ENCODE measurements around the gene JAKMIP1. TPM values are rescaled to one million over a fixed set of nuclear protein-coding genes. Genes with fewer than 3 reads are reported as not detected.
A peak's percentile ranks its signal among the peaks of the same experiment; 100 is the strongest.

The JAKMIP1 gene
- total and polyA plus RNA-seq, 5 donors from 2014 or later, result 18.7 to 39.7 (median 32.6) TPM

GRCh38 chr4:6123116-6123515 lies 77.2 kb downstream of the JAKMIP1 start:
- Histone ChIP-seq H3K4me1 (ENCODE audit: control insufficient read depth, insufficient read depth, low read length, poor library complexity, severe bottlenecking) (no peaks in the 10 kb centered on the region), H3K27ac (ENCODE audit: insufficient read depth, low read length, poor library complexity, severe bottlenecking) (peak overlapping the region; percentile 7), H3K36me3 (ENCODE audit: control insufficient read depth, insufficient read depth, low read length) (peaks cover 3% of the 10 kb centered on the region), H3K9me3 (ENCODE audit: control insufficient read depth in 2 of 2, low read length in 2 of 2) (no peaks in the 10 kb centered on the region), H3K27me3 (ENCODE audit: control insufficient read depth, insufficient read depth, low read length) (no peaks in the 10 kb centered on the region), H3K4me3 (ENCODE audit: low read depth, low read length) (no peak overlapping the region)
- Mint-ChIP-seq H3K9me3 (no peaks in the 10 kb centered on the region), H3K27me3 (no peaks in the 10 kb centered on the region), H3K4me1 (peaks cover 0 to 6% (median 4%) of the 10 kb centered on the region in 4 donors), H3K27ac (no peak overlapping the region), H3K36me3 (no peaks in the 10 kb centered on the region), H3K4me3 (no peak overlapping the region)
- DNase-seq, result no peak
- ATAC-seq (ENCODE audit: low read depth in 2 of 2), result no peak

DNA sequence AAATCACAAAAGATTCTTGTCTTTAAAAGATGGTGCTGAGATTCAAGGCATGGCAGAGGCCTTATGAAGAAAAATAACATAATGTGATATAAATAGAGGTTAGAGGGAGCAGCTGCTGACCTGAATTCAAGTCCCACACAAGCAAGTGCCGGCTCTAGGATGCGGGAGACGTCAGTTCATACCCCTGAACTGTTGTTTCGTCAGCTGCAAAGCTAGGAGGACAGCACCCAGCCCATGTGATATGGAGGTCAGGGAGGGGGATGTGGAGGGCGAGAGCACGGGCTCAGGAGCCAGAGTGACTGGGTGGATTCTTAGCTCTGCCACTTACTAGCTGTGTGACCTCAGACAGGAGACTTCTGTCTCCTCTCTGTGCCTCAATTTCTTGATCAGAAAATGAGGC lies 77.9 kb downstream of the JAKMIP1 start:
- no peaks in the 10 kb centered on the region for H3K4me1 ChIP-seq (ENCODE audit: control insufficient read depth, insufficient read depth, low read length, poor library complexity, severe bottlenecking)
- H3K36me3 ChIP-seq (ENCODE audit: control insufficient read depth, insufficient read depth, low read length), result peaks cover 3% of the 10 kb centered on the region
- DNase-seq (no peak), ATAC-seq (ENCODE audit: low read depth in 2 of 2) (no peak)
- no peak overlapping the region for H3K4me3 ChIP-seq (ENCODE audit: low read depth, low read length)
- Mint-ChIP-seq H3K9me3 (no peaks in the 10 kb centered on the region), H3K27me3 (no peaks in the 10 kb centered on the region), H3K4me1 (peaks cover 0 to 6% (median 4%) of the 10 kb centered on the region in 4 donors), H3K27ac (no peak overlapping the region), H3K4me3 (no peak overlapping the region), H3K36me3 (no peaks in the 10 kb centered on the region)
- no peaks in the 10 kb centered on the region for H3K9me3 ChIP-seq (ENCODE audit: control insufficient read depth in 2 of 2, low read length in 2 of 2)
- no peaks in the 10 kb centered on the region for H3K27me3 ChIP-seq (ENCODE audit: control insufficient read depth, insufficient read depth, low read length)
- H3K27ac ChIP-seq (ENCODE audit: insufficient read depth, low read length, poor library complexity, severe bottlenecking), result no peak overlapping the region

DNA sequence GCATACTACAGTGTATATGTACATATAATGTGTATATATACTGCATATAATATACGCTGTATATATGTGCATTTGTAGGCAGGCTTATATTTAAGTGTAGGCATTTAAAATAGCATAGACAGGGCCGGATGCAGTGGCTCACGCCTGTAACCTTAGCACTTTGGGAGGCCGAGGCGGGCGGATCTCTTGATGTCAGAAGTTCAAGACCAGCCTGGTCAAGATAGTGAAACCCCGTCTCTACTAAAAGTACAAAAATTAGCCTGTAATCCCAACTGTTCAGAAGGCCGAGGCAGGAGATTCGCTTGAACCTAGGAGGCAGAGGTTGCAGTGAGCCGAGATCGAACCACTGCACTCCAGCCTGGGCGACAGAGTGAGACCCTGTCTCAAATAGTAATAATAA lies 78.4 kb downstream of the JAKMIP1 start:
- Mint-ChIP-seq H3K36me3 (no peaks in the 10 kb centered on the region), H3K4me1 (peaks cover 0 to 10% (median 4%) of the 10 kb centered on the region in 4 donors), H3K9me3 (no peaks in the 10 kb centered on the region), H3K27ac (no peak overlapping the region), H3K4me3 (no peak overlapping the region), H3K27me3 (no peaks in the 10 kb centered on the region)
- Histone ChIP-seq H3K9me3 (ENCODE audit: control insufficient read depth in 2 of 2, low read length in 2 of 2) (no peaks in the 10 kb centered on the region), H3K36me3 (ENCODE audit: control insufficient read depth, insufficient read depth, low read length) (peaks cover 3% of the 10 kb centered on the region), H3K27ac (ENCODE audit: insufficient read depth, low read length, poor library complexity, severe bottlenecking) (no peak overlapping the region), H3K27me3 (ENCODE audit: control insufficient read depth, insufficient read depth, low read length) (no peaks in the 10 kb centered on the region), H3K4me1 (ENCODE audit: control insufficient read depth, insufficient read depth, low read length, poor library complexity, severe bottlenecking) (no peaks in the 10 kb centered on the region), H3K4me3 (ENCODE audit: low read depth, low read length) (no peak overlapping the region)
- DNase-seq, result no peak
- no peak for ATAC-seq (ENCODE audit: low read depth in 2 of 2)

GRCh38 chr4:6121276-6121850 lies 79.0 kb downstream of the JAKMIP1 start:
- no peak overlapping the region for H3K4me3 ChIP-seq (ENCODE audit: low read depth, low read length)
- DNase-seq (no peak), ATAC-seq (ENCODE audit: low read depth in 2 of 2) (no peak)
- H3K9me3 ChIP-seq (ENCODE audit: control insufficient read depth in 2 of 2, low read length in 2 of 2), result no peaks in the 10 kb centered on the region
- Mint-ChIP-seq H3K27me3 (no peaks in the 10 kb centered on the region), H3K27ac (no peak overlapping the region), H3K4me3 (no peak overlapping the region), H3K9me3 (no peaks in the 10 kb centered on the region), H3K36me3 (no peaks in the 10 kb centered on the region), H3K4me1 (peaks cover 0 to 15% (median 5%) of the 10 kb centered on the region in 4 donors)
- peaks cover 3% of the 10 kb centered on the region for H3K36me3 ChIP-seq (ENCODE audit: control insufficient read depth, insufficient read depth, low read length)
- no peaks in the 10 kb centered on the region for H3K27me3 ChIP-seq (ENCODE audit: control insufficient read depth, insufficient read depth, low read length)
- no peak overlapping the region for H3K27ac ChIP-seq (ENCODE audit: insufficient read depth, low read length, poor library complexity, severe bottlenecking)
- no peaks in the 10 kb centered on the region for H3K4me1 ChIP-seq (ENCODE audit: control insufficient read depth, insufficient read depth, low read length, poor library complexity, severe bottlenecking)

GRCh38 chr4:6120361-6120760 lies 80.0 kb downstream of the JAKMIP1 start:
- peaks cover 0 to 17% (median 5%) of the 10 kb centered on the region in 4 donors for H3K4me1 Mint-ChIP-seq
- no peak for DNase-seq
- H3K27me3 Mint-ChIP-seq, result no peaks in the 10 kb centered on the region
- Histone ChIP-seq H3K27ac (ENCODE audit: insufficient read depth, low read length, poor library complexity, severe bottlenecking) (no peak overlapping the region), H3K4me1 (ENCODE audit: control insufficient read depth, insufficient read depth, low read length, poor library complexity, severe bottlenecking) (no peaks in the 10 kb centered on the region), H3K9me3 (ENCODE audit: control insufficient read depth in 2 of 2, low read length in 2 of 2) (no peaks in the 10 kb centered on the region), H3K4me3 (ENCODE audit: low read depth, low read length) (no peak overlapping the region), H3K27me3 (ENCODE audit: control insufficient read depth, insufficient read depth, low read length) (no peaks in the 10 kb centered on the region), H3K36me3 (ENCODE audit: control insufficient read depth, insufficient read depth, low read length) (peaks cover 3% of the 10 kb centered on the region)
- ATAC-seq (ENCODE audit: low read depth in 2 of 2), result no peak
- H3K36me3 Mint-ChIP-seq, result no peaks in the 10 kb centered on the region
- no peak overlapping the region for H3K27ac Mint-ChIP-seq
- no peak overlapping the region for H3K4me3 Mint-ChIP-seq
- H3K9me3 Mint-ChIP-seq, result no peaks in the 10 kb centered on the region

DNA sequence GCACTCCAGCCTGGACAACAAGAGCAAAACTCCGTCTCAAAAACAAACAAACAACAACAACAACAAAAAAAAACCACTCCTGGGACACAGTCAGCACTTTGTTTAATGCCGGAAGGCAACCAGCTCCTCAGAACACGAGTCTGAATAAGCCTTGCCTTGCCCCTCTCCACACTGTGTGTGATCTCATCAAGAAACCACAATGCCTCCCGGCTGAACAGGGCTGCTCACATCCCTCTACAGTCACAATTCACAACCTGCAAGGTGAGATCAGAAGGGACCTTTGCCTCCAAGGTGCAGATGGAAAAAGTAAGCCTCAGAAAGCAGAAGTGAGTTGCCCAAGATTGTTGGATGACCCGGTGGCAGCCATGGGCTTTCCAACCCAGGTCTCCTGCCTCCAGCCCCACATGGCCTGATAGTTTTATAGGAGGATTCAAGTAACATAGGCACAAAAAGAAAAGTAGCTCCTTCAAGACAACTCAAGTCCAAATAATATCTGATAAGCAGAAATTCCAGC lies 80.8 kb downstream of the JAKMIP1 start:
- Histone ChIP-seq H3K27ac (ENCODE audit: insufficient read depth, low read length, poor library complexity, severe bottlenecking) (no peak overlapping the region), H3K27me3 (ENCODE audit: control insufficient read depth, insufficient read depth, low read length) (no peaks in the 10 kb centered on the region), H3K4me1 (ENCODE audit: control insufficient read depth, insufficient read depth, low read length, poor library complexity, severe bottlenecking) (no peaks in the 10 kb centered on the region), H3K9me3 (ENCODE audit: control insufficient read depth in 2 of 2, low read length in 2 of 2) (no peaks in the 10 kb centered on the region), H3K4me3 (ENCODE audit: low read depth, low read length) (no peak overlapping the region), H3K36me3 (ENCODE audit: control insufficient read depth, insufficient read depth, low read length) (peaks cover 3% of the 10 kb centered on the region)
- DNase-seq (no peak), ATAC-seq (ENCODE audit: low read depth in 2 of 2) (no peak)
- Mint-ChIP-seq H3K27ac (peak overlapping the region in 1 of 3 donors; percentile 72), H3K4me3 (no peak overlapping the region), H3K9me3 (no peaks in the 10 kb centered on the region), H3K4me1 (peaks cover 0 to 16% (median 10%) of the 10 kb centered on the region in 4 donors), H3K27me3 (no peaks in the 10 kb centered on the region), H3K36me3 (no peaks in the 10 kb centered on the region)

DNA sequence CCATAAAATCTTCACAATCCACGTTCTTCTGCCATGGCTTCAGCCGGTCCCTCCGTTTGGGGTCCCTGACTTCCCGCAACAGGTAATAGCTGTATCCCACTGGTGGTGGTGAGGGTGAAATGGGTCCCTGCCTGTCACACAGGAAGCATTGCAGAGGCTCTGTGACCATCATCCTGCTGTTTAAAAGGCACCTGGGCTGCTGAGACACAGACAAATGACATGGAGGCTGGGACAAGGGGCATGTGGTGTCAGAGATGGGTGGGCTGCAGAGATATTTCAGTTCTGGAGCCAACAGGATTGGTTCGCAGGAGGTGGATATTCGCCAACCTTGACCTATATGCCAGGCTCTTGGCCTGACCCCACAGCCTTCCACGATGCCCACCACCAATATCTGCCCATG lies 82.1 kb downstream of the JAKMIP1 start:
- Histone ChIP-seq H3K4me1 (ENCODE audit: control insufficient read depth, insufficient read depth, low read length, poor library complexity, severe bottlenecking) (no peaks in the 10 kb centered on the region), H3K4me3 (ENCODE audit: low read depth, low read length) (no peak overlapping the region), H3K27ac (ENCODE audit: insufficient read depth, low read length, poor library complexity, severe bottlenecking) (no peak overlapping the region), H3K36me3 (ENCODE audit: control insufficient read depth, insufficient read depth, low read length) (peaks cover 8% of the 10 kb centered on the region), H3K9me3 (ENCODE audit: control insufficient read depth in 2 of 2, low read length in 2 of 2) (no peaks in the 10 kb centered on the region), H3K27me3 (ENCODE audit: control insufficient read depth, insufficient read depth, low read length) (no peaks in the 10 kb centered on the region)
- Mint-ChIP-seq H3K36me3 (peaks cover 3% of the 10 kb centered on the region), H3K4me1 (peaks cover 6 to 20% (median 14%) of the 10 kb centered on the region in 4 donors), H3K9me3 (no peaks in the 10 kb centered on the region), H3K27ac (no peak overlapping the region), H3K27me3 (no peaks in the 10 kb centered on the region), H3K4me3 (no peak overlapping the region)
- DNase-seq (no peak), ATAC-seq (ENCODE audit: low read depth in 2 of 2) (no peak)

- H3K27ac ChIP-seq (ENCODE audit: insufficient read depth, low read length, poor library complexity, severe bottlenecking), result no peak overlapping the region
- Mint-ChIP-seq H3K27me3 (no peaks in the 10 kb centered on the region), H3K4me3 (no peak overlapping the region), H3K36me3 (peaks cover 3% of the 10 kb centered on the region), H3K4me1 (peaks cover 6 to 20% (median 14%) of the 10 kb centered on the region in 4 donors), H3K9me3 (no peaks in the 10 kb centered on the region), H3K27ac (peak overlapping the region in 2 of 3 donors; percentile 17 to 32)
- DNase-seq, result no peak
- H3K36me3 ChIP-seq (ENCODE audit: control insufficient read depth, insufficient read depth, low read length), result peaks cover 16% of the 10 kb centered on the region
- H3K4me1 ChIP-seq (ENCODE audit: control insufficient read depth, insufficient read depth, low read length, poor library complexity, severe bottlenecking), result no peaks in the 10 kb centered on the region
- no peak for ATAC-seq (ENCODE audit: low read depth in 2 of 2)
- H3K9me3 ChIP-seq (ENCODE audit: control insufficient read depth in 2 of 2, low read length in 2 of 2), result no peaks in the 10 kb centered on the region
- H3K27me3 ChIP-seq (ENCODE audit: control insufficient read depth, insufficient read depth, low read length), result no peaks in the 10 kb centered on the region
- H3K4me3 ChIP-seq (ENCODE audit: low read depth, low read length), result no peak overlapping the region
Measured at GRCh38 chr4:6116696-6117285, 83.6 kb downstream of the JAKMIP1 start.
